A673 (cell line): ENCODE data around the gene FKBP5.

Experiments used
- CTCF ChIP-seq: fragments of 300-800, 200-600 bp; sonication (generic); conservative IDR thresholded peaks from 2 replicates; pipeline ENCODE4 v1.5.1; 2017; ENCODE audit warnings: low read depth, mild to moderate bottlenecking, antibody characterized with exemption, low read length, moderate library complexity, mixed read lengths
- EZH2 ChIP-seq: fragments of 200-600 bp; sonication (generic); IDR thresholded peaks from 2 replicates; pipeline ENCODE4 v1.6.1; 2017; ENCODE audit warnings: borderline replicate concordance, low read depth, mild to moderate bottlenecking, mixed read lengths, antibody characterized with exemption, low read length; ENCODE audit not compliant: poor library complexity, severe bottlenecking

GRCh38 chr6:35622283-35622682 lies 66.4 kb downstream of the FKBP5 start:
- TF ChIP-seq CTCF (no peak), EZH2 (no peak)
